Sigmoid colon (tissue), 4 donors: ENCODE results near the gene HSPA1B.

ENCODE experiments used
- CTCF ChIP-seq, 4 experiments: fragments of 450-650 bp in 3 of 4; fragments of 200-600 bp in 1 of 4; IDR thresholded peaks; one replicate each; pipeline ENCODE4 v1.5.1; 2016 to 2019; ENCODE audit warnings: antibody characterized with exemption in 4 of 4, mild to moderate bottlenecking in 3 of 4, moderate library complexity in 2 of 4
- EP300 ChIP-seq, 4 donors: sonication (generic); formaldehyde crosslinking; IDR thresholded peaks; one replicate each; pipeline ENCODE4 v1.6.1; 2017; ENCODE audit warnings: antibody characterized with exemption in 4 of 4
- POLR2AphosphoS5 ChIP-seq, 4 donors: sonication (generic); formaldehyde crosslinking; IDR thresholded peaks; one replicate each; pipeline ENCODE4 v1.6.1; 2017; ENCODE audit warnings: antibody characterized with exemption in 4 of 4

GRCh38 chr6:31794294-31794865 lies 33.2 kb upstream of the HSPA1B start:
- TF ChIP-seq POLR2AphosphoS5 (IDR thresholded peaks at IDR 0.05) (no peak), CTCF (IDR thresholded peaks at IDR 0.05) (no peak), EP300 (IDR thresholded peaks at IDR 0.05) (no peak)
